Measurements from ENCODE around the gene RORC. TPM values are rescaled to one million over a fixed set of nuclear protein-coding genes. Genes with fewer than 3 reads are reported as not detected.

RORC gene
- total RNA-seq, 1 experiment from 2014 or later = 0.19 TPM

- no peak overlapping the region for H3K27ac Mint-ChIP-seq (ENCODE audit: unreplicated experiment)
- TF ChIP-seq CTCF (IDR thresholded peaks at IDR 0.05; ENCODE audit: unreplicated experiment) = no peak
- CTCF ChIA-PET = no interaction called here
Observed at GRCh38 chr1:151756291-151756690, 75.3 kb downstream of the RORC start.

More at GRCh38 chr1:151756291-151756690, 75.3 kb downstream of the RORC start:
- Mint-ChIP-seq H3K4me3 (ENCODE audit: low read depth, unreplicated experiment) (no peak overlapping the region), H3K4me1 (ENCODE audit: low read depth, unreplicated experiment) (peaks cover 8% of the 10 kb centered on the region), H3K9me3 (ENCODE audit: low read depth, unreplicated experiment) (no peaks in the 10 kb centered on the region), H3K27me3 (ENCODE audit: unreplicated experiment) (no peaks in the 10 kb centered on the region), H3K36me3 (ENCODE audit: insufficient read depth, unreplicated experiment) (peaks cover 15% of the 10 kb centered on the region)
- no peak for DNase-seq
- intact Hi-C loops (cut with micrococcal nuclease; ENCODE audit: unreplicated experiment) = no loop called here
- BruUV-seq (replicated peaks) = no TSS peak

Other genes with a start within 250 kb of the RORC start
- gene SNX27, start 219.8 kb downstream of the RORC start, total RNA-seq (2022) = 52.4 and 57.1 TPM in 2 replicates
- not detected in 2 replicates for gene CELF3, start 115.0 kb downstream of the RORC start, total RNA-seq (2022)
- gene RIIAD1, start 110.3 kb downstream of the RORC start, total RNA-seq (2022) = not detected in 2 replicates
- gene MRPL9, start 68.3 kb downstream of the RORC start, total RNA-seq (2022) = 106 and 118 TPM in 2 replicates
- 20.2 and 25.7 TPM in 2 replicates for gene TDRKH, start 41.3 kb downstream of the RORC start, total RNA-seq (2022)
- gene LINGO4, start 26.4 kb downstream of the RORC start, total RNA-seq (2022) = not detected in 2 replicates
- gene C2CD4D, start 8.0 kb upstream of the RORC start, total RNA-seq (2022) = 1.7 and 2.5 TPM in 2 replicates
- not detected in 2 replicates for gene THEM5, start 21.9 kb upstream of the RORC start, total RNA-seq (2022)
- gene THEM4, start 77.7 kb upstream of the RORC start, total RNA-seq (2022) = 17.2 and 18.6 TPM in 2 replicates
- 882 and 921 TPM in 2 replicates for gene S100A10, start 162.1 kb upstream of the RORC start, total RNA-seq (2022)
- 1,217 and 1,326 TPM in 2 replicates for gene S100A11, start 205.2 kb upstream of the RORC start, total RNA-seq (2022)